Stimulated activated CD8-positive, alpha-beta memory T cell treated with anti-CD3 and anti-CD28 coated beads, Interleukin-4, amount 100 ng/mL, for 1 hour (primary cell): Measurements from ENCODE around the gene ID3.
"Not testable (repeated sequence)": the region's sequence is repeated elsewhere in the genome, so short reads cannot be mapped to it uniquely, and the experiment has no call there.

Experiments
- DNase-seq, 2 donors: peaks; one replicate each; pipeline ENCODE4 v3.0.0-alpha.2; 2020; ENCODE audit warnings: low read depth in 2 of 2, low spot score in 1 of 2

ID3 gene

DNA sequence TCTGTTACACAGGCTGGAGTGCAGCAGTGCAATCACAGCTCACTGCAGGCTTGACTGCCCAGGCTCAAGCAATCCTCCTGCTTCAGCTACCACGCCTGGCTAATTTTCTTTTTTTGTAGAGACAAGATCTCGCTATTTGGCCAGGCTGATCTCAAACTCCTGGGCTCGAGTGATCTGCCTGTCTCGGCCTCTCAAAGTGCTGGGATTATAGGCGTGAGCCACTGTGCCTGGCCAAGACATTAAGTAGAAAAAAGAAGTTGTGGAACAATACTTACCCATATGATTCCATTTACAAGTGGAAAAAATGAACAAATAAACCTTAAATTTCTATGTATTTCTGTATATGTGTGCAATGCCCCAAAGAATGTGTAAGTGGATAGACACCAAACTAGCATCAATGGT is 30.3 kb upstream of the ID3 start:
- no peak for DNase-seq

DNA sequence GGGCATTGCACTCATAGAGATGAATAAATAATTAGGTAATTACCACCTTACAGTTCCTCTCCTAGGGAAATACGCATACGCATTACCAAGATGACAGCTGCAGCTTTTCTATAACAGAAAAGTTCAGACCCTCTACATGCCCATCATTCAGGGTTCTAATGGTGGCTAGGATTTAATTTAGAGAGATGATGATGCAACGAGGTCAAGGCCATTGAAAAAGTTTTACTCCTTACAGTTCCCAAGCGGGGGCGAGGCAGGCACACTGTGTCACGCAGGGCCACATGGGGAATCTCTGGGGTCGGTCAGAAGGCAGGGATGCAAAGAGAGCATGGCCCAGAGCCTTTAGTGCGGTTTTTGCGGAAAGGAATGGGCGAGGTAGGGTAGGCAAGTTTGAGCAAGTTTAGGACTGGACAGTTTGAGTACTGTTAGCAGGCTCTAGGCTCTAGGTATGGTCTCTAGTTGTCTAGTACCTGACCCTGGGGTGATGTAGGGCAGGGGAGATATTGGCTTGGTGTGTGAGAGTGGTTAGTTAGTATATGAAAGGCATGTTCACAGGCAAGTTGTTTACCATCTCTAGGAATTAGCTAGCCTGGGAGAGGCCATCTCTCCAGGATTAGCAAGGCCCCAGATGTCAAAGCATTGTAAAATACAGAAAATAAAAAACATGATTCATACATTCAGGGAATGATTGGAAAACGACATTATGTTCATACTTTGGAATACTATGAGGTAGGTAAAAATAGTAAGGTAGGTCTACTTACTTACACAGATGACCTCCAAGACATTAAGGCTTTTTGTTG is 29.6 kb upstream of the ID3 start:
- DNase-seq: no peak

DNA sequence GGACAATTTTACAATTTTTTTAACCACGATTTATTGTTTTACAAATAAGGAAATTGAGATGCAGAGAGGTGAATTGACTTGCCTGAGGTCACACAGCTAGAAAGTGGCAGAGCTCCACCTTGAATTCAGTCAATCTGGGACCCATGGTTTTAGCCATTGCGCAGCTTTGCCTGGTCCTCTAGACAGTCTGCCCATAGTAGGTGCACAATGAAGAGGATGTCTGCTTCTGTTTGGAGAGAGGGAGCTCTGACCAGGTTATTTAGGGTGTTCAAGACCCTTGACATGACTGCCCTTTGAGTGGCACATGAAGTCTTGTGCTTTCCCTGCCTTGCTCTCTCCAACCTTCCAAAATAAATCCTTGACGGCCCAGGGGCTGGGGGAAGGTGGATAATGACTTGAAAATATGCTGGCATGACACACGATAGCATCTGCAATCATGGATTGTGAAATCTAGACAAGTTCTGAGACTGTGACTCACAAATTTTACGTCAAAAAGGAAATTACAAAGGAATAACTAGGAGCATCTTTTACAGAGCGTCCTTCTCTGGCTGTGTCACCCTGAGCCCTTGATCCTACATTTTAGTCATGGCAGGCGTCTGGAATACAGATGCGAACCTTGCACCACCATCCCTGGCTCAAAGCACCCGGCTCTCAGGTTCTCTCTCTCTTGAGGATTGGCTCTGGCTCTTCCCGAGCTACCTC is 26.2 kb upstream of the ID3 start:
- DNase-seq: no peak

DNA sequence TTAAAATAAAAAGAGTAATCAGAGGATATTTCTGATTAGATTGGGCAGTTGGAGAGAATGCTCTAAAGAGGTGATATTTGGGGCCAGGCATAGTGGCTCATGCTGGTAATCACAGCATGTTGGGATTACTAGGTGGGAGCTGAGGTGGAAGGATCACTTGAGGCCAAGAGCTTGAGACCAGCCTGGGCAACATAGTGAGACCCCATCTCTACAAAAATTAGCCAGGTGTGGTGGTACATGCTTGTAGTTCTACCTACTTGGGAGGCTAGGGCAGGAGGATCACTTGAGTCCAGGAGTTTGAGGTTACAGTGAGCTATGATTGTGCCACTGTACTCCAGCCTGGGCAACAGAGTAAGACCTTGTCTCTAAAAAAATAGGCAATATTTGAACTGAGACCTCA is 24.4 kb upstream of the ID3 start:
- DNase-seq: not testable (repeated sequence)

DNA sequence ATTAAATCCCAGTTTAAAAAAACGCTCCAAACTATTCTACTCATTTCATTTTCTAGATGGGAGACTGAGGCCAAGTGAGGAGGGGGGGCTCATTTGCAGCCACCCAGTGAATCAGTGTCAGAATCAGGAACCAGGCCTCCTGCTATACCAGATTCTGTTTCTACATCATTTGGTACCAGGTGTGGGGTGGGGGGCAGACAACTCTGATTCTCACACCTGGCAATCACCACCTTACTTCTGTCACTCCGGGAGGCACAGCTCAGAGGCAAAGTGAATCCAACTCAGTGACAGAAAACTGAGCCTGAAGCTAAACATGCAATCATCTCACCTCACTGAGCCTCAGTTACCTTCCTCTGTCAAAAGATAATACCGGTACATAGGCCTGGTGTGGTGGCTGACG is 23.5 kb upstream of the ID3 start:
- DNase-seq: no peak

DNA sequence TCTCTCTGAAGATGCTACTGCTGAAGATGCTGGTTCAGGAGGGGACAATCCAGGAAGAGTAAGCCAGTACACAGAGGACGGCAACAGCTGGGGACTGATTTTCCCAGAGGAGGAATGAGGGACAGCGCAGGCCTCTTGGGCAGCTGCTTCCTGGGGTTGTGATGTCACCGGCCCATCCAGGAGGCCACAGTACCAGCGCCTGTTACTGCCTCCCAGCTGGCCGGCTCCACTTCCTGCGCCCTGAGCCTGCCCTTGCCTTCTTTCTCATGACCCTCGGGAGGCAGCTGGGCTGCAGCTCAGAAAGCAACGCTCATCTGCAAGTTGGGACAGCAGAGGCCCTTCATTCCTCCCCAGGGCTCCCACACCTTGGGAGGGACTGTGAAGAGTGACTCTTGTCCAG is 21.9 kb upstream of the ID3 start:
- no peak for DNase-seq

DNA sequence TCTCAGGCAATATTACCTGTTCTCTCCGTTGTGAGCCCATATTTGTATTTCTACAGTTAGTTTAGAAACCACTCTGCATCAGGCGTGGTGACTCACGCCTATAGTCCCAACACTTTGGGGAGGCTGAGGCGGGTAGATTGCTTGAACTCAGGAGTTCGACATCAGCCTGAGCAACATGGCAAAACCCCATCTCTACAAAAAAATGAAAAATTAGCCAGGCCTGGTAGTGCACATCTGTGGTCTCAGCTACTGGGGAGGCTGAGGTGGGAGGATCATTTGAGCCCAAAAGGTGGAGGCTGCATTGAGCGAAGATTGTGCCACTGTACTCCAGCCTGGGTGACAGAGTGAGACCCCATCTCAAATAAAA is 19.7 kb upstream of the ID3 start:
- no peak for DNase-seq

DNA sequence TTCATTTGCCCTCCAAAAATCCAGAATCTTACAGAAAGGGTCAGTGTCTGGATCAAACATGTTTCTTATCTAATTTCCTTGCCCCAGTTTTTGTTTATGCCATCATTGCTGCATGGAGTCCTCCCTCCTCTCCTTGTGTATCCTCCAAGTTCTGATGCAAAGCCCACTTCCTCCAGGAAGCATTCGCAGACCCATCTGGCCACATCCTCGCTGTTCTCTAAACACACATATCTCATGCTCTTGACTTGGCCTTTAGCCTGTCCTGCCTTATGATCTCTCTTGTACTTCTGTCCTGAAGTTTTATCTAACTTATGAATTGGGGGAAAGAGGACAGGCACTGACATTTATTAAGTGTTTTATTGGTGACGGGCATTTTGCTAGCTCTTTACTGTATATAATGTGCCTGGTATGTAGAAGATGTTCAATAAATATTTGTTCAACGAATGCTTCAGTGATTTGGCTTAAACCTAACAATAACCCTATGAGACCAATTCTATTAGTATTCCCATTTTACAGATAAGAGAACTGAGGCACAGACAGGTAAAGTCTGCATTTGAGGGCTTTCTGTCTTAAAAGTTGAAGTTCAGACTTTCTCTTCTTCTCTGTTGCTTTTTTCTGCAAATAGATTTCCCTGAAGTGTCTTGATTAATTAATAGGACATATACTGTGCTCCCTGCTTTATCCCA is 19.2 kb upstream of the ID3 start:
- DNase-seq: no peak

DNA sequence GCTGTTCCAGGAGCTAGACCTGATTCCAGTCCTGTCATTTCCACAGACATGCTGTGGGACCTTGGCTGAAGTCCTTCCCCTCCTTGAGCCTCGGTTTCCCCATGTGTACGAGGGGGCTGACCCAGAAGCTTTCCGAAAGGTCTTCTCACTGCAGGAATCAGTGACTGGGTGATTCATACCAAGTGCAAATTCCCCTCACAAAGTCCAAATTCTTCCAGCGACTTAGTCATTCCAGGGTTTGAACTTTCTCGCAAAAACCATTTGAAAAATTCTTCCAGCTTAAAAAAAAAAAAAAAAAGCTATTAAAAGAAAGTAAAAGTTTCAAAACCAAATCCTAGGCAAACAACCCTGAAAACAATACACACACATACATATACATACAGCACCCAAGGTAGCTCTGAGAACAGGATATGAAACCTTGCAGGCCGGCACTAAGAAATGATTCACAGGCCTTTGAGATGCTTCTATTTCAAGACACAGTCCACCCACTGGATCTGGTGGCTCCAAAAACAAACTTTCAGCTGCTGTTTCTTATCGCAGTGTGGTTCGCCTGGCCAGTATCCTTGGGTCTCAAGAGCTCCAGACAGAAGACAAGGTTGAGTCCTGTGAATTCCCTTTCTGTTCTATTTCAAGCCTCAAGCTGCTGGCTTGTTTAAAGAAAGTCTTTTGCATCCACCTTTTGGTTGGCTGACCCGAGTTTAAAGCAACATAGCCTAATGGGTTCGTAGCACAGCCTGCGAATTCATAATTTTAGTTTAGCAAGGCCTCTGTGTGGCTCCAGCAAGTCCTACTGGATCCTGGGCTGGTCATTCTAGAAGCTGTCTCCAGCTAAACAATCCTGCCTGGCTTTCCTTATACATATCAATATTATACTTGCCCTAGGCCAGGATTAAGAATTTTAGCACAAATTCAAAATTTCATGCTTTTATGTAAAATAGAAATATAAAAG is 18.0 kb upstream of the ID3 start:
- no peak for DNase-seq

DNA sequence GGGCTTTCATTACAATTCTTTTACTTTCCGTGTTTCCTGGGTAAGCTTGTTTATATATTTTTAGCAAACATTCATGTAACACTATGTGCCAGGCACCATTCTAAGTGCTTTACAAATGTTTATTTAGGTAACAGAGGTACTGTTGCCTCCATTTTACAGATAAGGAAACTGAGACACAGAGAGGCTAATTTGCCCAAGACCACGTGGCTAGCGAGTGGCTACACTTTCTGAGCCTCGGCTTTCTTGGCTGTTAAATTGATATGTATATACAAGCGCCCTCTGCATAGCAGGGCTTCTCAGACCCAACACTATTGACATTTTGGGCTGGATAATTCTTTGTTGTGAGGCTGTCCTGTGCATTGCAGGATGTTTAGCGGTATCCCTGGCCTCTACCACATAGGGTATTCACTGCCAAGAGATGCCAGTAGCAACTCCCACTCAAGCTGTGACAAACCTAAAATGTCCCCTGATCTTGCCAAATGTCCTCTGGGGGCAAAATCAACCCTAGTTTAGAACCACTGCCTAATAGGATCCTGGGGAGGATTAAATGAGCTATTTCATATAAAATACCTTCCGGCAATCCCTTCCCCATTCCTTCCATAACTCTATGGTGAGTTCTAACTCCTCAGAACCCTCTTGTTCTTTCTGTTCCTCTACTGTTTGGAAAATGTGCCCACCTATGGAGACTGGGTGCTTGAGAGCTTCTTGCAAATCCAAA is 17.2 kb upstream of the ID3 start:
- DNase-seq: no peak

DNA sequence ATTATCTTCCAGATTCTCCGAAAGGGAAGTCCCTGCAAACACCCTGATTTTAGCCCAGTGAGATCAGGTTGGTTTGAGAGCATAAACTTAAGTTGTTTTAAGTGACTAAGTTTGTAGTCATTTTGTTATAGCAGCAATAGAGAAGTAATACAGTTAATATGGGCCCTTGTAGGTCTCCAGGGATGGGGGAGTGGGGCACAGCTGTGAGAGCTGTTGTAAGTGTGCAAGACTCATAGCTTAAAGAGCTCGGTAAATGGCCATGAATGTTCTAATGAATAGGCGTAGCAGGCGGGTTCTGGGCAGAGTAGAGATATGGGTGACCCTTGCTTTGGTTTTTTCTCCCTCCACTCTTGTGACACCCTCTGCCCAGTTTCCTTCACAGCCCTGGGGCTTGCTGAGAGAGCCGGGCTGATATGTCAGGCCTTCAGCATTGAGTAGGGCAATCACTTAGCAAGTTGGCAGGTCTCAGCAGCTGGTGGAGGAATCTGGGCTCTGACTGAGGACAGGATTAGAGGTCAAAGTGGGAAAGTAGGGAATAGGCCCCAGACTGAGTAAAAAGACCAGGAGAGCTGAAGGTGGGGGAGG is 16.0 kb upstream of the ID3 start:
- no peak for DNase-seq

DNA sequence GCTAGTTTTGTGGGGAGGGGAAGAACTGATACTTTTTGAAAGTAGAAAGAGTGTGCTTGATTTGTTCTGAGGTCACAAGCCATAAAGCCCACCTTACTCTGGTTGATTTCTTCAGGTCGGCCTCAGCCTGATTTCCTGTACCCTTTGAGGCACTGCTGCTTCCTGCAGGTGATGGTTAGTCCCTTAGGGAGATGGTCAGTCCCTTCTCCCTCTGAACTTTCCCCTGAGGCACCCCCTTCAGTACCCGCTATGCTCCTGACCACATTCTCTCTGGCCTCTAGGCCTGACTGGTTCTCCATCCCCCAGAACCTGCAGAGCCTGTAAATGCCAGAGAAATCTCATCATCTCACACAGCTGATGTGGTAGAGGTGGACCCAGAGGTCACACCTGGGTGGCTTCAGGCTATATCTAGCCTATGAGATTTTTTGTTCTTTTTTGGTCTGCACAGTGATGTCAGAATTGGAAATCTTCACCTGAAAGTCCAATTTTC is 15.0 kb upstream of the ID3 start:
- DNase-seq: no peak

DNA sequence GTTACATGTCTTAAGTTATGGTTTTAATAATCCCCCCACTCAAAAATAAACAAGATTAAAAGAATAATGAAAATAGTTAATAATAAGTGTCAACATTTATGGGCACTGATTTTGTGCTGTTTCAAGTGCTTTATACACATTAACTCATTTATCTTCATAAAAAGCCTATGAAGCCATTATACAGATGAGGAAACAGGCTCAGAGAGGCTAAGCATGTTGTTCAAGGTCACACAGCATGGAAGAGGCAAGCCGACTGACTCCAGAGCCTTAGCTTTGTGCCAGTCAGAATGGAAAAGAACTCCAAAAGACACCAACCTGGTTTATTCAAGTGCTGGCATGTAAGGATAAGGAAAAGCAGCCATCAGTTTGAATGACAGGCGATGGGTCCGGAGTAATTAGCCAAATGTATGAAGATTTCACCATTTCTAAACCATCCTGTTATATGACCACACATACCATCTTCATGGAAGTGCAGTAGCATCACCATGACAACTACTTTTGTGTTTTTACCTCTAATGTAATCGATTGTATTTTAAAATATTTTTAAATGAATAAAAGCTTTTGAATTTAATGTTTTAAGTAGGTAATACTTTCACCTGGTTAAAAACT is 14.4 kb upstream of the ID3 start:
- DNase-seq: no peak

DNA sequence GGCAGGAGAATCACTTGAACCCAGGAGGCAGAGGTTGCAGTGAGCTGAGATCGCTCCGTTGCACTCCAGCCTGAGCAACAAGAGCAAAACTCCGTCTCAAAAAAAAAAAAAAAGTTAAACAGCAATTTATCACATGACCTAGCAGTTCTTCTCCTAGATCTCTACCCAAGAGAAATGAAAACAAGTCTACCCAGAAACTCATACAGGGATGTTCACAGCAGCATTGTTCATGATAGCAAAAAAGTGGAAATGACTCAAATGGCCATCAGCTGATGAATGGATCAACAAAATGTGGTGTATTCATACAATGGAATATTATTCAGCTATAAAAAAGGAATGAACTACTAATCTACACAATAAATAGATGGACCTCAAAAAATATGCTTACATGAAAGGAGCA is 12.2 kb upstream of the ID3 start:
- no peak for DNase-seq

DNA sequence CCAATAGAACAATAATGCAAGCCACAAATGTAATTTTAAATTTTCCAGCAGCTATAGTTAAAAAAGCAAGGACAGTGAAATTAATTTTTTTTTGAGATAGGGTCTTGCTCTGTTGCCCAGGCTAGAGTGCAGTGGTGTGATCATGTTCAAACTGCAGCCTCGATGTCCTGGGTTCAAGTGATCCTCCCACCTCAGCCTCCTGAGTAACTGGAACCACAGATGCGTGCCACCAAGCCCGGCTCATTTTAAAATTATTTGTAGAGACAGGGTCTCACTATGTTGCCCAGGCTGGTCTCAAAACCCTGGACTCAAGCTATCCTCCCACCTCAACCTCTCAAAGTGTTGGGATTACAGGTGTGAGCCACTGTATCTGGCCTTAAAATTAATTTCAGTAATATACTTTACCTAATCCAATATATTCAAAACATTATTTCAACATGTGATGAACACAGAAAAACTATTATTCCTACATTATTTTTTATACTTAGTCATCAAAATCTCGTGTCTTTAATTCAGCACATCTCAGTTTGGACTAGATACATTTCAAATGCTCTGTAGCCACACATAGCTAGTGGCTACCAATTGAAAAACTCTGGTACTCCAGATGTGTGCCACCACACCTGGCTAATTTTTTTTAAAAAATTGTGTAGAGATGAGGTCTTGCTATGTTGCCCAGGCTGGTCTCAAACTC is 10.8 kb upstream of the ID3 start:
- DNase-seq: no peak

DNA sequence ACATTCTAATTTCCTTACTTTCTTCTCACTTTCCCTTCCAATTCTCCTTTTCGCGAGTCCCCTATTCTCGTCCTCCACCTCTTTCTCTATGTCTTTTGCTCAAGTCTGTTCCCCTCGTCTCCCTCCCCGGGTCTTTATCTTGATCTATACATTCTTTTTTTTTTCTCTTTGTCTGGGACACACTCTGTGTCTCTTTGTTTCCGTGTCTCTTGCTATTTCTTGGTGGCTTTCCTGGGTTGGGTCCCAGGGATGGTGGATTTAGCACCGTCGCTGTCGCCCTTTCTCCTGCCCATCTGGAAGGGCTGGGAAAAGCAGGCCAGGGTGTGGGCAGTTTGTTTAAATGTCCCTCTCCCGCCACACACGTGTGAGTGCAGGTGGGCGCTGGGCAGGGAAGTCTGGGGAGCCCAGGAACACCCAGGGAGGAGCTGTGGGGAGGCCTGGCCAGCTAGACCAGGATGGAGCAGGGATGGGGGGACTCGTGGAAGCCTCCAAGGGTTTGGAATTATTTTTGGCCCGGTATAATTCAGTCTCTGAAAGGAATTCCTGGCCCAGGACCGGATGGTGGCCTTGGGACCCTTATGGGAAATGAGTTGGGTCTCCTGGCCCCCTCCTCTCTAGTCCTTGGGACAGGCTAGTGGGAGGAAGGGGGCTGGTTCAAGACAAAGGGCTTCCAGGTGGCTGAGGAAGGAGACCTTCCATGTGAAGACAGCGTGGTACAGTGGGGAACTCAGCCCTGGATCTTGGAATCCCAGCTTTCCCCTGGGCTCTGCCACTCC is 9.5 kb upstream of the ID3 start:
- DNase-seq: no peak

DNA sequence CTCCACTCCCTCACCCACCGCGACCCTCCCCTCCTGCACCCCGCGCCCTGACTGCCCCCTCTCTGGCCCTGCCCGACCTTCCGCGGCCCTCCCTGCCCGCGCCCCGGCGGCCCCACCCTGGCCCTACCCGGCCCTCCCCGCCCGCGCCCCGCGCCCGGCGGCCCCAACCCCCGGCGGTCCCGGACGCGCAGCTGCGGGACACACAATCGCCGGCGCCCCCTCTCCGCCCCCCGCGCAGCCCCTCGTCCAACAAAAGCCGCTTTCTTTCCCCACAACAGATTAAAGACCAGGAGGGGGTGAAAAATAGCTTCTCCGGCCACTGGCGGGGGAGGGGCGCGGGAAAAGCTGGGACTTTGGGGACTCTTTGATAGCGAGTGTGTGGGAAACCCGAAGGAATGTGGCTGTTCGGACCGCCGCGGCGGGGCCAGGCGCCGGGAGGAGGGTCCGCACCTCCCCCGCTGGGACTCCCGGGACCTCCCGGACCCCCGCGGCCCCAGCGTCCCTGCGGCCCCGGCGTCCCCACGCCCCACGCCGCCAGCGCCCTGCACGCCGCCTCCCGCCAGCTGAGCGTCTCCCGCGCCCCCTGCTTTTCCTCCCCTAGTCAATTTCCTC is 8.8 kb upstream of the ID3 start:
- DNase-seq: no peak

DNA sequence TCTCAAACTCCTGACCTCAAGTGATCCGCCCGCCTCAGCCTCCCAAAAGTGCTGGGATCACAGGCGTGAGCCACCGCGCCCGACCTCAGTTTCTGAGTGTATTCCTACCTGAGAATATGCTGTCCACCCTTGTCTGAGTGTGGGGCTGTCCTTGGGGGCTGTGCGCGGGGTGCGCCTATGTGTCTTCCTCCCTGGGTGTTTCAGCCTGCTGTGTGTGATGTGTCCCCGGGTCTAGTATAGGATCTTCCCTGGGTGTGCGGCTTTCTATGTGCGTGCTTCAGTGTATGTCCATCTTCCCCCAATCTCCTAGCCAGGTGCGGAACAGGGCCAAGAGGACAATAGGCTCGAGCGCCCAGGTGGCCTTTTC is 8.3 kb upstream of the ID3 start:
- no peak for DNase-seq
